Osteoblast (primary cell): Measurements from ENCODE around the gene RNF151. TPM values are rescaled to one million over a fixed set of nuclear protein-coding genes. Genes with fewer than 3 reads are reported as not detected.

Source experiments
- DNase-seq: peaks from one replicate; pipeline ENCODE4 v3.0.0; 2011; ENCODE audit warnings: low spot score, mixed read lengths; ENCODE audit not compliant: insufficient read length; ENCODE audit errors: missing footprints
- H2AFZ ChIP-seq: 2 replicates; pipeline ENCODE4 v1.6.0; 2011; ENCODE audit warnings: mild to moderate bottlenecking, low read length
- H3K27ac ChIP-seq: 2 replicates; pipeline ENCODE4 v1.5.1; 2011; ENCODE audit warnings: mild to moderate bottlenecking, low read depth, low read length, moderate library complexity
- H3K27me3 ChIP-seq: 2 replicates; pipeline ENCODE4 v1.6.0; 2012; ENCODE audit warnings: mild to moderate bottlenecking, control low read depth, inconsistent platforms, low read length, moderate library complexity; ENCODE audit not compliant: insufficient read depth
- H3K36me3 ChIP-seq: 2 replicates; pipeline ENCODE4 v1.5.1; 2011; ENCODE audit warnings: mild to moderate bottlenecking, low read length, control low read depth, moderate library complexity; ENCODE audit not compliant: insufficient read depth
- H3K4me1 ChIP-seq: 2 replicates; pipeline ENCODE4 v1.5.1; 2011; ENCODE audit warnings: mild to moderate bottlenecking, low read length, control low read depth, moderate library complexity; ENCODE audit not compliant: insufficient read depth
- H3K4me2 ChIP-seq: 2 replicates; pipeline ENCODE4 v1.6.0; 2011; ENCODE audit warnings: mild to moderate bottlenecking, low read length; ENCODE audit not compliant: insufficient read depth
- H3K4me3 ChIP-seq: fragments of 200-600 bp; sonication (generic); 3 replicates; pipeline ENCODE4 v1.5.1; 2012; ENCODE audit warnings: mild to moderate bottlenecking, low read length, inconsistent platforms; ENCODE audit not compliant: insufficient read depth
- H3K79me2 ChIP-seq: 2 replicates; pipeline ENCODE4 v1.6.0; 2012; ENCODE audit warnings: mild to moderate bottlenecking, low read length, control low read depth, inconsistent platforms; ENCODE audit not compliant: insufficient read depth
- H3K9me3 ChIP-seq: 2 replicates; pipeline ENCODE4 v1.5.1; 2011; ENCODE audit warnings: low read depth, low read length, control low read depth
- H4K20me1 ChIP-seq: 2 replicates; pipeline ENCODE4 v1.6.0; 2012; ENCODE audit warnings: mild to moderate bottlenecking, low read length, control low read depth; ENCODE audit not compliant: insufficient read depth
- total RNA-seq: library from RNA; depleted of rRNA; stranded (reverse); fragments of >200 nt; gene quantifications from 2 replicates; pipeline ENCODE4 v1.2.3, GENCODE V29; 2012
- TF ChIP-seq, protein P1 (sequence below): IDR thresholded peaks from 2 replicates; pipeline ENCODE4 v1.5.1; 2011; ENCODE audit warnings: mild to moderate bottlenecking, low read depth, low read length, moderate library complexity; ENCODE audit errors: extremely low read depth

RNF151 gene
- total RNA-seq, 1 donor, result 0.36 TPM

- Histone ChIP-seq H3K4me2 (no peak overlapping the region), H3K9me3 (no peaks in the 10 kb centered on the region), H3K27me3 (peaks cover 18% of the 10 kb centered on the region), H3K4me1 (peaks cover 5% of the 10 kb centered on the region), H4K20me1 (peaks cover 15% of the 10 kb centered on the region), H3K36me3 (peaks cover 26% of the 10 kb centered on the region), H3K79me2 (peaks cover 23% of the 10 kb centered on the region), H3K4me3 (no peak overlapping the region), H2AFZ (no peak overlapping the region), H3K27ac (no peak overlapping the region)
- TF ChIP-seq, protein P1, sequence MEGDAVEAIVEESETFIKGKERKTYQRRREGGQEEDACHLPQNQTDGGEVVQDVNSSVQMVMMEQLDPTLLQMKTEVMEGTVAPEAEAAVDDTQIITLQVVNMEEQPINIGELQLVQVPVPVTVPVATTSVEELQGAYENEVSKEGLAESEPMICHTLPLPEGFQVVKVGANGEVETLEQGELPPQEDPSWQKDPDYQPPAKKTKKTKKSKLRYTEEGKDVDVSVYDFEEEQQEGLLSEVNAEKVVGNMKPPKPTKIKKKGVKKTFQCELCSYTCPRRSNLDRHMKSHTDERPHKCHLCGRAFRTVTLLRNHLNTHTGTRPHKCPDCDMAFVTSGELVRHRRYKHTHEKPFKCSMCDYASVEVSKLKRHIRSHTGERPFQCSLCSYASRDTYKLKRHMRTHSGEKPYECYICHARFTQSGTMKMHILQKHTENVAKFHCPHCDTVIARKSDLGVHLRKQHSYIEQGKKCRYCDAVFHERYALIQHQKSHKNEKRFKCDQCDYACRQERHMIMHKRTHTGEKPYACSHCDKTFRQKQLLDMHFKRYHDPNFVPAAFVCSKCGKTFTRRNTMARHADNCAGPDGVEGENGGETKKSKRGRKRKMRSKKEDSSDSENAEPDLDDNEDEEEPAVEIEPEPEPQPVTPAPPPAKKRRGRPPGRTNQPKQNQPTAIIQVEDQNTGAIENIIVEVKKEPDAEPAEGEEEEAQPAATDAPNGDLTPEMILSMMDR, result no peak
- DNase-seq, result peak; percentile 72
Observed at GRCh38 chr16:1976216-1976520, 9.5 kb downstream of the RNF151 start.

DNA sequence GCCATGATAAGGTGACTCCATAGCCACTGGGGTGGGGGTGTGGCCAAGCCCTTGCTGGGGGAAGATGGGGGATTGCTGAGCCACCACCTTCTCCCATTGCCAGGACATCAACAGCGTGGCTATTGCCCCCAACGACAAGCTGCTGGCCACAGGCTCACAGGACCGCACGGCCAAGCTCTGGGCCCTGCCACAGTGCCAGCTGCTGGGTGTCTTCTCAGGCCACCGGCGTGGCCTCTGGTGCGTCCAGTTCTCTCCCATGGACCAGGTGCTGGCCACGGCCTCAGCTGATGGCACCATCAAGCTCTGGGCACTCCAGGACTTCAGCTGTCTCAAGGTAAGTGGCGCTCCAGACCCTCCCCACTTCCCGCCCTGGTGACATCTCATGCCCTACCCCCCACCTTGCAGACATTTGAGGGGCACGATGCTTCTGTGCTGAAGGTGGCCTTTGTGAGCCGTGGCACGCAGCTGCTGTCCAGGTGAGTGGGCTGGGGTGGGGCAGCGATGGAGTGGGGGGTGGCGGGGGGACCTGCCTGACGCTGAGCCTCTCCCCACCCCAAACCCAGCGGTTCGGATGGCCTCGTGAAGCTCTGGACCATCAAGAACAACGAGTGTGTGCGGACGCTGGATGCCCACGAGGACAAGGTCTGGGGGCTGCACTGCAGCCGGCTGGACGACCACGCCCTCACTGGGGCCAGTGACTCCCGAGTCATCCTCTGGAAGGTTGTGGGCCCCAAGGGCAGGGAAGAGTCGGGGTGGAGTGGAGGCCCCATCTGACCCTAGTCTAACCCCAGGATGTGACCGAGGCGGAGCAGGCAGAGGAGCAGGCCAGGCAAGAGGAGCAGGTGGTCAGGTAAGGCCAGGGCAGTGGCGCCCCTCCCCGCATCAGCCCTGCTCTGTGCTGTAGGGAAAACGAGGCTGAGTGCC is 10.6 kb downstream of the RNF151 start:
- Histone ChIP-seq H3K27ac (no peak overlapping the region), H2AFZ (no peak overlapping the region), H3K9me3 (no peaks in the 10 kb centered on the region), H3K36me3 (peaks cover 26% of the 10 kb centered on the region), H3K4me1 (peaks cover 5% of the 10 kb centered on the region), H3K79me2 (peaks cover 20% of the 10 kb centered on the region), H3K27me3 (peaks cover 29% of the 10 kb centered on the region), H3K4me3 (no peak overlapping the region), H4K20me1 (peaks cover 20% of the 10 kb centered on the region), H3K4me2 (no peak overlapping the region)
- peak; percentile 86 for DNase-seq
- TF ChIP-seq, protein P1, result no peak

DNA sequence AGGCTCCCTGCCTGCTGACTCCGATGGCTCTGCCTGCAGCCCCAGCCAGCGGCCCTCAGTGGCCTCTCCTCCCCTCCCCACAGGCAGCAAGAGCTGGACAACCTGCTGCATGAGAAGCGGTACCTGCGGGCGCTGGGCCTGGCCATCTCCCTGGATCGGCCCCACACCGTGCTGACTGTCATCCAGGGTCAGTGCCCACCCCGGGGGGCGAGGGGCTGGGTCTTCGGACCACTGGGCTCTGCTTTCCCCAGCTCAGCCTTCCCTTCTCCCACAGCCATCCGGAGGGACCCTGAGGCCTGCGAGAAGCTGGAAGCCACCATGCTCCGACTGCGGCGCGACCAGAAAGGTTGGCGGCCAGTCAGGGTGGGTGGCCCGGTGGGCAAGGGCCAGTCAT is 11.2 kb downstream of the RNF151 start:
- Histone ChIP-seq H3K79me2 (peaks cover 13% of the 10 kb centered on the region), H3K4me3 (no peak overlapping the region), H3K9me3 (no peaks in the 10 kb centered on the region), H3K36me3 (peaks cover 26% of the 10 kb centered on the region), H2AFZ (no peak overlapping the region), H3K27ac (no peak overlapping the region), H3K4me2 (no peak overlapping the region), H4K20me1 (peaks cover 20% of the 10 kb centered on the region), H3K4me1 (peaks cover 1% of the 10 kb centered on the region), H3K27me3 (peaks cover 36% of the 10 kb centered on the region)
- no peak for DNase-seq
- TF ChIP-seq, protein P1, result no peak

DNA sequence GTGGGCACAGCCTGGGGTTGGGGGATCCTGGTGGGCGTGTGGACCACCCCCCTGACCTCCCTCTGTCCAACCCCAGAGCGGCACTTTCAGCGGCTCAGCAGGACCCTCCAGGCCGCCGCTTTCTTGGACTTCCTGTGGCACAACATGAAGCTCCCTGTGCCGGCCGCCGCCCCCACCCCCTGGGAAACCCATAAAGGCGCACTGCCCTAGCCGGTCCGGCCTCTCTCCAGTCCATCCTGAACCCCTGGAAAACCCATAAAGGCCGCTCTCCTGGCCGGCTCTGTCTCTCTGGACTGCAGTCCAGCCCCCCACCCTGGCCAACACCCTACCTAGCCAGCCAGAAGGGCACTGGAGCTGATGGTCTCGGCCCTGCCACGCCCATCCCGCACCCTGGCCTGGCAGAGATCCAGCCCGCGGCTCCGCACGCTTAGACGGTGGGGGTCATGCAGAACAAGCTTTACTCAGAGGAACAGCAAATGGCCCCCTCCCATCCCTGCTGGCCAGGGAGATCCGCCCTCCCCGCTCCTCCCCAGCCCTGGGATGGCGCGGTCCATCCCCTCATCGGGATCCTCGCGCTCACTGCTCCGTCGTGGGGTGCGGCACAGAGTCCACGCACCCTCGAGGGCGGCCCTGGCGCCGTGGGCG is 11.9 kb downstream of the RNF151 start:
- peaks cover 26% of the 10 kb centered on the region for H3K36me3 ChIP-seq
- no peak overlapping the region for H3K4me3 ChIP-seq
- no peak for DNase-seq
- peaks cover 20% of the 10 kb centered on the region for H4K20me1 ChIP-seq
- no peak overlapping the region for H2AFZ ChIP-seq
- no peak overlapping the region for H3K4me2 ChIP-seq
- TF ChIP-seq, protein P1, result no peak
- H3K27ac ChIP-seq, result no peak overlapping the region
- no peaks in the 10 kb centered on the region for H3K4me1 ChIP-seq
- peaks cover 39% of the 10 kb centered on the region for H3K27me3 ChIP-seq
- no peaks in the 10 kb centered on the region for H3K9me3 ChIP-seq
- peaks cover 8% of the 10 kb centered on the region for H3K79me2 ChIP-seq
